ENCODE measurements around the gene QPCTL. TPM values are rescaled to one million over a fixed set of nuclear protein-coding genes. Genes with fewer than 3 reads are reported as not detected.
A peak's percentile ranks its signal among the peaks of the same experiment; 100 is the strongest.

Gene QPCTL
- total and polyA plus RNA-seq, 10 of the 15 experiments (the other 5 are each of a cell fraction or from before 2014, with no cell fraction given) = 1.1 to 22.6 (median 11.2) TPM

DNA sequence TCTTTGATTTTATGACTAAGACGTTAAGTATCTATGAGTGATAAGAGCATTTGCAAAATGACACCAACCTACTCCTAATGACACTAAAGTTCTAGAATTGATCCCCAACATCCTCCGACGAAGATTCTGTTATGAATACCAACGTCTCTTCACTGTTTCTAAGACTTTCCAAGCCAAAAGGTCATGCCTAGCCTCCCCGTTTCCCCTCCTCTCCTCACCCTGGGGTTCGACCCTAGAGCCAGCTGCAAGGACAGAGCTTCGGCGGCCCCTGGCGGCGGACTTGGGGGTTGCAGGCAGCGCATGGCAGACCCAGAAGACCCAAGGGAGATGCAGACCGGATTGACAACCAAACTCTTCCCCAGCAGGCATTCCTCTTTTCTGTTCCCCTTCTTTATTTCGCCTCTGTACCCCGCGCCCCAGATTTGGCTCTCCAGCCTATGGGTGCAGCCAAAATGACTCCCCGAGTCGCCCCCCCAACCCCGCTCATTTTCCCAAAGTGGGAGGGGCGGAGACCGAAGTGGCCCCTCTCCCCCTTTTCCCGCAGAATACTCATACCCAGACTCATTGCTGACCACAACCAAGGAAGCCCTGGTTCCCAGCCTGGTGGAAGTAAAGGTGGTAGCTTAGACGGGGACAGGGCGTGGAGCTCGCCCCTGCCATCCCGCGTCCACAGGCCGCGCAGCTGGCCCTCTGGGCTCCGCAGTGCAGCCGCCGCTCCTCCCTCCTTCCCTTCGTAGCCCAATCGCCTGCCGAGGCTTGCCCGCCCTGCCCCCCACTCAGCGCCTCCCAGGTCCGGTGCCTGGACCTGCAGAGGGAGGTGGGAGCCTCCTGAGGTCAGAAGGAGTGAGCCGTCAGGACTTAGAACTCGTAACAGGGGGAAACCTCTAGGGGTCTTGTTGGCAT is 49.2 kb upstream of the QPCTL start (continued):
- TF ChIP-seq, protein P1, sequence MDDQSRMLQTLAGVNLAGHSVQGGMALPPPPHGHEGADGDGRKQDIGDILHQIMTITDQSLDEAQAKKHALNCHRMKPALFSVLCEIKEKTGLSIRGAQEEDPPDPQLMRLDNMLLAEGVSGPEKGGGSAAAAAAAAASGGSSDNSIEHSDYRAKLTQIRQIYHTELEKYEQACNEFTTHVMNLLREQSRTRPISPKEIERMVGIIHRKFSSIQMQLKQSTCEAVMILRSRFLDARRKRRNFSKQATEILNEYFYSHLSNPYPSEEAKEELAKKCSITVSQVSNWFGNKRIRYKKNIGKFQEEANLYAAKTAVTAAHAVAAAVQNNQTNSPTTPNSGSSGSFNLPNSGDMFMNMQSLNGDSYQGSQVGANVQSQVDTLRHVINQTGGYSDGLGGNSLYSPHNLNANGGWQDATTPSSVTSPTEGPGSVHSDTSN (IDR thresholded peaks at IDR 0.05; ENCODE audit: insufficient replicate concordance, low read depth, low read length) = no peak
- TF ChIP-seq MEF2A (IDR thresholded peaks at IDR 0.05; ENCODE audit: insufficient read depth, low read depth, low read length) = no peak
- peak; percentile 18; the same call in 1 of the 2 replicates for TF ChIP-seq ZNF24 (IDR thresholded peaks at IDR 0.05)
- peak; percentile 94 for TF ChIP-seq NR2F1 (conservative IDR thresholded peaks at IDR 0.05)
- TF ChIP-seq BACH1 (IDR thresholded peaks at IDR 0.05; ENCODE audit: borderline replicate concordance) = 0 out of 2 replicates have a peak, but pooled peaks have one; percentile 6
- TF ChIP-seq, protein P2, sequence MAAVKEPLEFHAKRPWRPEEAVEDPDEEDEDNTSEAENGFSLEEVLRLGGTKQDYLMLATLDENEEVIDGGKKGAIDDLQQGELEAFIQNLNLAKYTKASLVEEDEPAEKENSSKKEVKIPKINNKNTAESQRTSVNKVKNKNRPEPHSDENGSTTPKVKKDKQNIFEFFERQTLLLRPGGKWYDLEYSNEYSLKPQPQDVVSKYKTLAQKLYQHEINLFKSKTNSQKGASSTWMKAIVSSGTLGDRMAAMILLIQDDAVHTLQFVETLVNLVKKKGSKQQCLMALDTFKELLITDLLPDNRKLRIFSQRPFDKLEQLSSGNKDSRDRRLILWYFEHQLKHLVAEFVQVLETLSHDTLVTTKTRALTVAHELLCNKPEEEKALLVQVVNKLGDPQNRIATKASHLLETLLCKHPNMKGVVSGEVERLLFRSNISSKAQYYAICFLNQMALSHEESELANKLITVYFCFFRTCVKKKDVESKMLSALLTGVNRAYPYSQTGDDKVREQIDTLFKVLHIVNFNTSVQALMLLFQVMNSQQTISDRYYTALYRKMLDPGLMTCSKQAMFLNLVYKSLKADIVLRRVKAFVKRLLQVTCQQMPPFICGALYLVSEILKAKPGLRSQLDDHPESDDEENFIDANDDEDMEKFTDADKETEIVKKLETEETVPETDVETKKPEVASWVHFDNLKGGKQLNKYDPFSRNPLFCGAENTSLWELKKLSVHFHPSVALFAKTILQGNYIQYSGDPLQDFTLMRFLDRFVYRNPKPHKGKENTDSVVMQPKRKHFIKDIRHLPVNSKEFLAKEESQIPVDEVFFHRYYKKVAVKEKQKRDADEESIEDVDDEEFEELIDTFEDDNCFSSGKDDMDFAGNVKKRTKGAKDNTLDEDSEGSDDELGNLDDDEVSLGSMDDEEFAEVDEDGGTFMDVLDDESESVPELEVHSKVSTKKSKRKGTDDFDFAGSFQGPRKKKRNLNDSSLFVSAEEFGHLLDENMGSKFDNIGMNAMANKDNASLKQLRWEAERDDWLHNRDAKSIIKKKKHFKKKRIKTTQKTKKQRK (IDR thresholded peaks at IDR 0.05; ENCODE audit: low read depth, low read length) = no peak
- no peak for TF ChIP-seq SRF (IDR thresholded peaks at IDR 0.05; ENCODE audit: low read depth in 2 of 2, low read length in 2 of 2)
- TF ChIP-seq PAX5 (IDR thresholded peaks at IDR 0.05; ENCODE audit: borderline replicate concordance, low read depth, low read length) = 0 out of 2 replicates have a peak, but pooled peaks have one; percentile 32
- TF ChIP-seq, protein P3, sequence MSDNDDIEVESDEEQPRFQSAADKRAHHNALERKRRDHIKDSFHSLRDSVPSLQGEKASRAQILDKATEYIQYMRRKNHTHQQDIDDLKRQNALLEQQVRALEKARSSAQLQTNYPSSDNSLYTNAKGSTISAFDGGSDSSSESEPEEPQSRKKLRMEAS (IDR thresholded peaks at IDR 0.05; ENCODE audit: low read depth, low read length) = 0 out of 2 replicates have a peak, but pooled peaks have one; percentile 10
- TF ChIP-seq GABPA (IDR thresholded peaks at IDR 0.05; ENCODE audit: low read depth) = no peak
- TF ChIP-seq CEBPB (IDR thresholded peaks at IDR 0.05; ENCODE audit: borderline replicate concordance in 1 of 2, low read depth in 2 of 2, low read length in 2 of 2) = no peak
- peak; percentile 91 for TF ChIP-seq JUNB (IDR thresholded peaks at IDR 0.05)
- TF ChIP-seq, protein P4, sequence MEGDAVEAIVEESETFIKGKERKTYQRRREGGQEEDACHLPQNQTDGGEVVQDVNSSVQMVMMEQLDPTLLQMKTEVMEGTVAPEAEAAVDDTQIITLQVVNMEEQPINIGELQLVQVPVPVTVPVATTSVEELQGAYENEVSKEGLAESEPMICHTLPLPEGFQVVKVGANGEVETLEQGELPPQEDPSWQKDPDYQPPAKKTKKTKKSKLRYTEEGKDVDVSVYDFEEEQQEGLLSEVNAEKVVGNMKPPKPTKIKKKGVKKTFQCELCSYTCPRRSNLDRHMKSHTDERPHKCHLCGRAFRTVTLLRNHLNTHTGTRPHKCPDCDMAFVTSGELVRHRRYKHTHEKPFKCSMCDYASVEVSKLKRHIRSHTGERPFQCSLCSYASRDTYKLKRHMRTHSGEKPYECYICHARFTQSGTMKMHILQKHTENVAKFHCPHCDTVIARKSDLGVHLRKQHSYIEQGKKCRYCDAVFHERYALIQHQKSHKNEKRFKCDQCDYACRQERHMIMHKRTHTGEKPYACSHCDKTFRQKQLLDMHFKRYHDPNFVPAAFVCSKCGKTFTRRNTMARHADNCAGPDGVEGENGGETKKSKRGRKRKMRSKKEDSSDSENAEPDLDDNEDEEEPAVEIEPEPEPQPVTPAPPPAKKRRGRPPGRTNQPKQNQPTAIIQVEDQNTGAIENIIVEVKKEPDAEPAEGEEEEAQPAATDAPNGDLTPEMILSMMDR (IDR thresholded peaks at IDR 0.05 in 2 of 3, conservative IDR thresholded peaks at IDR 0.05 in 1 of 3; ENCODE audit: control insufficient read depth in 2 of 3, extremely low read depth in 1 of 3, insufficient read depth in 1 of 3, low read depth in 3 of 3, low read length in 3 of 3) = peak; percentile 99 to 100 (median 99)
- peak; percentile 90 for TF ChIP-seq SMARCA5 (IDR thresholded peaks at IDR 0.05)
- TF ChIP-seq, protein P5, sequence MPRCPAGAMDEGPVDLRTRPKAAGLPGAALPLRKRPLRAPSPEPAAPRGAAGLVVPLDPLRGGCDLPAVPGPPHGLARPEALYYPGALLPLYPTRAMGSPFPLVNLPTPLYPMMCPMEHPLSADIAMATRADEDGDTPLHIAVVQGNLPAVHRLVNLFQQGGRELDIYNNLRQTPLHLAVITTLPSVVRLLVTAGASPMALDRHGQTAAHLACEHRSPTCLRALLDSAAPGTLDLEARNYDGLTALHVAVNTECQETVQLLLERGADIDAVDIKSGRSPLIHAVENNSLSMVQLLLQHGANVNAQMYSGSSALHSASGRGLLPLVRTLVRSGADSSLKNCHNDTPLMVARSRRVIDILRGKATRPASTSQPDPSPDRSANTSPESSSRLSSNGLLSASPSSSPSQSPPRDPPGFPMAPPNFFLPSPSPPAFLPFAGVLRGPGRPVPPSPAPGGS (IDR thresholded peaks at IDR 0.05; ENCODE audit: borderline replicate concordance, insufficient read depth, low read depth, low read length, poor library complexity, severe bottlenecking) = no peak
- TF ChIP-seq ZNF274 (IDR thresholded peaks at IDR 0.05; ENCODE audit: insufficient read depth, insufficient read length) = no peak
- TF ChIP-seq MYB (IDR thresholded peaks at IDR 0.05; ENCODE audit: borderline replicate concordance, low read depth, low read length) = no peak
- TF ChIP-seq IRF4 (IDR thresholded peaks at IDR 0.05; ENCODE audit: low read depth, low read length) = peak; percentile 67; the same call in 1 of the 2 replicates
- TF ChIP-seq POLR2AphosphoS2 (IDR thresholded peaks at IDR 0.05; ENCODE audit: low read depth, low read length) = no peak
